Gastrocnemius medialis (tissue), 4 donors: Measurements from ENCODE around the gene NELL2.

Experiments used
- CTCF ChIP-seq, 5 experiments: fragments of 450-650 bp in 3 of 5; fragments of 200-600 bp in 2 of 5; sonication (generic) in 2 of 5; IDR thresholded peaks in 4 of 5; conservative IDR thresholded peaks in 1 of 5; 1 replicate in 4 of 5; 2 replicates in 1 of 5; pipeline ENCODE4 v1.5.1; 2016 to 2019; ENCODE audit warnings: antibody characterized with exemption in 5 of 5, mild to moderate bottlenecking in 3 of 5, moderate library complexity in 3 of 5
- POLR2A ChIP-seq, 2 donors: fragments of 450-650 bp; IDR thresholded peaks; one replicate each; pipeline ENCODE4 v1.6.1; 2017; ENCODE audit warnings: antibody characterized with exemption in 2 of 2, mild to moderate bottlenecking in 2 of 2, moderate library complexity in 2 of 2

GRCh38 chr12:44763021-44763420, 113.1 kb downstream of the NELL2 start:
- no peak for TF ChIP-seq POLR2A (IDR thresholded peaks at IDR 0.05)
- no peak for TF ChIP-seq CTCF (IDR thresholded peaks at IDR 0.05 in 4 of 5, conservative IDR thresholded peaks at IDR 0.05 in 1 of 5)
